Measurements from ENCODE around the gene LONRF2.

- no peak for TF ChIP-seq EZH2 (IDR thresholded peaks at IDR 0.05; ENCODE audit: insufficient read depth, poor library complexity, severe bottlenecking)
- TF ChIP-seq EZH2phosphoT487 (IDR thresholded peaks at IDR 0.05; ENCODE audit: insufficient read depth, low read depth) = no peak
Measured at GRCh38 chr2:100269889-100270288, 52.4 kb downstream of the LONRF2 start.

Data from GM23248 (cell line).